Left hindlimb (tissue), 1 donor: ENCODE measurements around the gene ASPN.

Experiments
- DNase-seq: peaks from one replicate; pipeline ENCODE4 v3.0.0-alpha.2; 2018

Gene ASPN

DNA sequence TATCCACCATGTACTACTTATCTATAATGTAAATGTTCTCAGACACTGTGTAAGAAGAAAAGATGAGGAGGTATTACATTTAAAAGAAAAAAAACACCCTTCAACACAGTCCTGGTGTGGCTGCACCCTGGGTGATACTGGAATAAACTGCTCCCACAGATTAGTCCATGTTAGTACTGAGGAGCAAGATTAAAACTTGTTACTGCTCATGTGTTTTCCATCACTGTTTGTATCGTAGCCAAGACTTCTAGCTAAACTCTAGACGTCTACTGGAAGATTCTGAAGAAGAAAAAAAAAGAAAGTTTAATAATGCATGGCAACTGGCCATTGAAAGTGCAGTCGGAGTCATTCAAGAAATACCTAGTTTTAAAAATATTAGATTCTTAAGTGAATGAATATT, at the start of gene ASPN:
TSS of gene ASPN (minus strand) at position 178 of the 400 bp plus-strand sequence.
- peak; percentile 63 for DNase-seq

GRCh38 chr9:92530893-92531292, 48.6 kb upstream of the ASPN start:
- no peak for DNase-seq

GRCh38 chr9:92529124-92529523, 46.8 kb upstream of the ASPN start:
- no peak for DNase-seq

- no peak for DNase-seq
These were observed 46.2 kb upstream of the ASPN start for GRCh38 chr9:92528522-92528849.

DNA sequence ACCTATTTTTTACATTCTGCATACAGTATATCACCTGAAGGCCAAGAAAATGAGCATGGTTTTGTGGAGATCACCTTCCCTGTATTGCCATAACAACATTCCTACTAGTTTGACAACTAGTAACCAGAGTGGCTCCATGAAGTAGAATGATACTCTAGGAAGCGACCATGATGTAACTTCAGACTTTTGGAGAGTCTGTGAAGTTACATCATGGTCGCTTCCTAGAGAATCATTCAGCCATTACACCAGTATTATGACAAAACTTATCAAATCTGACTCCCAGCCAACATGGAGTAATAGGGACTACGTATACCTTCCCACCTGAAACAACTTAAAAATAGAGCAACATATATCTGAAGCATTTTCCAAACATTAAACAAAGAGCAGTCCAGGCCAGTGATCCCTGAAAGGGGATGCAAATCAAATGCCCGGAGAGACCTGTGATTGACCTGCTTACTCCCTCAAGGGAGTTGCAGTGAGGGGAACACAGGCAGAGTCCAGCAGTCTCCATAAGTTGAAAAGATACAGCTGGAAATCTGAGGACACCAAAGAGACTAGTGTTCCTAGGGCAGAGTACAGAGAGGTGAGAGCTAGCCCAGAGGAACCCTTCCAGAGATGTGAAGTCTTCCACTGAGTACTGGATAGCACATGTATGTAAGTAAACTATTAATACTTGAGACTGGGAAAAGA, 45.7 kb upstream of the ASPN start:
- no peak for DNase-seq

DNA sequence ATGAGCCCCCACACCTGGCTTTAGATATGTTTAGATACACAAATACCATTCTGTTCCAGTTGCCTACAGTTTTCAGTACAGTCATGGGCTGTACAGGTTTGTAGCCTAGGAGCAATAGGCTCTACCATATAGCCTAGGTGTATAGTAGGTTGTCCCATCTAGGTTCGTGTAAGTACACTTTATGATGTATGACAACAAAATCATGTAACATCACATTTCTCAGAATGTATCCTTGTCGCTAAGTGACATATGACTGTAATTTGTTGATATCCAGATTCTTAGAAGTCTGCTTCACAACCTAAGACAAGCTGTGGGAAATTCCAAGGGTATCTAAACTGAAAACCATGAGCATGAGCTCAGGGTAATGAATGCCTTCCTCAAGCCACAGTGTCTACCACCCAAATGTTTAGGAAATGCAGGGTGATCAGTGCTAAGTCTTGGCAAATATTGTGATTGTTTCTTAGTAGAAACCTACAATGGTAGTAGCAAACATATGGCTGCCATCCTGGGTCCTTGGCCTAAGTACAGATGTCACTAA, 45.1 kb upstream of the ASPN start:
- DNase-seq = no peak

GRCh38 chr9:92525306-92525705, 43.0 kb upstream of the ASPN start:
- DNase-seq = no peak

DNA sequence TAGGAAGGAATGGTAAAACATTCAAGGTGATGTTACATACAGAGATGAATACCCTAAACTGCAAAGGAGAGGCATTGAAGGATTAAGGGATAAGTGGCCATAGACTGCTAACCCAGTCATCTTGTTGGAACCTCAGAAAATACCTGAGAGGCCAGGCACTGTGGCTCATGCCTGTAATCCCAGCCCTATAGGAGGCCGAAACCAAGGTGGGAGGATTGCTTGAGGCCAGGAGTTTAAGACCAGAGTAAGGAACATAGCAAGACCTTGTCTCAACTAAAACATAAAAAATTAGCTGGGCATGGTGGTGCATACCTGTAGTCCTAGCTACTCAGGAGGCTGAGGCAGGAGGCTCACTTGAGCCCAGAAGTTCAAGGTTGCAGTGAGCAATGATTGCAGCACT, 42.6 kb upstream of the ASPN start:
- DNase-seq = no peak

GRCh38 chr9:92522983-92523970, 41.0 kb upstream of the ASPN start:
- no peak for DNase-seq

GRCh38 chr9:92520837-92521236, 38.5 kb upstream of the ASPN start:
- DNase-seq = no peak

DNA sequence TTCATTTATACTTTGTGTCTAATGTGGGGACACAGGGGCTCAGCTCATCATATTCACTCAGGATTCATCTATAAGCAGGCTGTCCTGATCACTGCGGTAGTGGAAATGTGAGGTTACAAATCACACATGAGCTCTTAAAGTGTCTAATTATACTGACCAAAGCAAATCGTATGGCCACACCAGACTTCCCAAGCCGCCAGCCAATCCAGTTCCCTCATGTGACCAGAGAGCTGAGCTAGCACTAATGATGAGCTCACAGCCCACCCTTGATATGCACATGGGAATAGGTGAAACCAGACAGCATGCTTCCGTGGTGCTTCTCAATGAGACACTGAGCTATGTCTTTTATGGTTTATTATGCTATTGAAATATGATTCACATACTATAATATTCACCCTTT, 35.9 kb upstream of the ASPN start:
- no peak for DNase-seq

GRCh38 chr9:92517046-92517445, 34.7 kb upstream of the ASPN start:
- DNase-seq = no peak

DNA sequence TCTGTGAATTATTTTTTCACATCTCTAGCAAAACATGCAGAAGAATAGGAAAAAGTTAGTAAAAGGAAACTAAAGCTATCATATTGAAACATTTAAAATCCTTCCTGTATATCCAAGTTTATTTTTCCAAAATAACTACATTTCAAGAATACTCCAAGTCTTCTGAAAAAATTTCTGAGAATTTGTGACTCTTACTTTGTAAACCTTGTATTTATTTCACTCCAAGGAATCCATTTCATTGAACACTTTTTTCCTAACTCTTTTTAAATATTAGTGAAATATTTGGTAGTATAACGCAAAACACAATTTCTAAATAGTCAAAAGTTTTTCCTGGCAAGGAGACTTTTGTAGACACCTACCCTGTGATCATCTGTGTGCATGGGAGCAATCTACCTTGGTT, 34.2 kb upstream of the ASPN start:
- no peak for DNase-seq

DNA sequence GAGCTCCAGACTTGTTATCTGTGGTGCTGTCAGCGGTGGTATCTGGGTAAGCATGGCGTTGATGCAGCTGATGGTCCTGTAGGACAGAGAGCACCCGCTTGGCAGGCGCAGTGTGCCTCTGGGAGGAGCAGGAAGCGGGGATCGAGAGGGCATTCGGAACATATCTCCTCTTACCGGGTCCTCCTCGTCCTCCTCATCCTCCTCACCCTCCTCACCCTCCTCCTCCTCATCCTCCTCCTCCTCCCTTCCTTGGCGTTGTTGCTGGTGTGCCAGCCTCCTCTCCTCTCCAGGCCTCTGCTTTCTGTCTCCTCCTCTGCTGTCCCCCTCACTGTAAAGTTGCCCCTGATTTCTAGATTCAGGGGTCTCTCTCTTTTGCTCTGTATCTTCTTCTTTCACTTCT, 32.3 kb upstream of the ASPN start:
- no peak for DNase-seq

GRCh38 chr9:92513349-92513748, 31.0 kb upstream of the ASPN start:
- no peak for DNase-seq

DNA sequence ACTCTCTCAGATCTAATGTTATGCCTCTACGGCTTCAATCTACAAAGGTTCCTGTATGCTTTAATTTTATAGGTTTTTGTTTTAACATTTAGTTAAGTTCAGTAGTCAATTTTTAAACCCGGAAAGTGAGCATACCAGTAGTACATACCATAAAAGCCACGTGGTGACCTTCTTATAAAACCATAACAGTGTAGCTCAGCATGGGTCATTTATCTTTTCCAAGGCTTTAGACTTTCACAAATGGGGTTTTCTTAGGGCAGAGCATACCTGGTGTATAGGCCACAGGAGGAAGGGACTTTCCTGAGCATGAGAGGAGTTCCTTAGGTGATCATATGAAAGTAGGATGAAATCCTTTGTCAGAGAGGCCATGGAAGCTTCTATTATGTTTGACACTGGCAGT, 30.3 kb upstream of the ASPN start:
- no peak for DNase-seq

DNA sequence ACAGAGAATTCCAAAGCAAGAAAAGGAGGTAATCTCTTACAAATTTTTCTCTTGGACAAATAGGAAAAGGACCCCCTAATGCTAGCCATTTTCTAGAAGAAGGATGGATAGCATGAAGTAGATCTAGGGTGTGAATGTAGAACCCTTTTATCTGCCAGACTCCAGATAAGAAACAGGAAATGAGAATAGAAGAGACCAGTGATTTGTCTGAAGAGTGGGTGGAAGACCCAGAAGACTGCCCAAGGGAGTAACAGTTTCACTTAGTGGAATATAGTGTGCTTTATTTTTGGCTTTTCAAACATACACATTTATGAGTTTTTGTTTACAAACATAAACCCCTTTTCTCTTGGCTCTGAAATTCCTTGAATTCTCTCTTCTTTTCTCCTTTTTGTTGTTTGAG, 28.4 kb upstream of the ASPN start:
- DNase-seq = no peak

DNA sequence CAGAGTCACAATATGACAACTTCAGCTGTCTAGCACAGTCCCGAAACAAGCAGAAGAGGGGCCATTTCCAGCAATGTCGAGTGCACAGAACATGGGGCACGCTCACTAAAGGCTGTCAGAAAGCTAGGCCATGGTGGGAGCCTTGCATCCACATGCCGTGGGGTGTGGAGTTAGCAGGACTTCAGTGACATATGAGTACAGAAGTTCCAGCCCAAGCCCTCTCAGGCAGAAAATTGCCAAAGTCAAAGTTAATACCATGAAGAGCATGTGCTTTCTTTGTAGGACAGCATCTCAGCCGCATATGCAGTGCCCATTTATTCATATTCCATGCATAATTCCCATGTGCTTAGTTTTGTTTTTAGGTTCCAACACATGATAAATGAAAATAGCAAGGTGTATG, 26.7 kb upstream of the ASPN start:
- DNase-seq = no peak

DNA sequence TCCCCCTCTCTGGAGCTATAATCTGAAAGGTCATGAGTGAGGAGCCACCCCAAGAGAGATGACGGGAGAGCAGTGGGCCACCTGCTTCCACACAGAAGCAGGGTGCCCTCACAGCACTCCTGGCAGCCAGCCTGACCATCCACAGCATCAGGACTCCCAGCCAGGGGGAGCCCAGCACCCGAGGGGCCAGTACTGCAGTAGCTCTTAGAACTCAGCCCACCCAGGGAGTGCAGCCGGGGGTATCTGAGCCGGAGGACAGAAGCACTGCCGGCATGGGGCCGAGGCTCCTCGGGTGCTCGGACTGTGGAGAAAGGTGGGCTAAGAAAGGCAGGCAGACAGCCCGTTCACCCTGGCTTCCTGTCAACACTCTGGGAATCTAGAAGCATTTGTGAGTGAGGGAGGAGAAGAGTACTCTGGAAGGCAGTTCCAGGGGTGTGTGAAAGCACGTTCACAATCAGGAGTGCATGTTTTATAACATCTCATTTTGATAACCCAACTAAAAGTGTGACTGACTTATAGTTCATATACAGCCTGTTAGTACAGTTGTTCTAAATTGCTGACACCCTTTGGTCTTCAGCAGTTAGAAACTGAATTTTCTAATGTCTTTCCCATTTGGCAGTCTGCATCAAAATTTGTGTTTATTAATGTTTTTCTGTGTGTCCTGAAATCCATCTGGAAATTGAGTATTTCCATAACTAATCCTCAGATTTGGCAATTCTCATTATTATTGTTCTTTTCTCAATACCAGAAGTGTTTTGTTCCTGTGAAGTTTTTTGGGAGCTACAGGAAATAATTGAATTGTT, 25.9 kb upstream of the ASPN start:
- DNase-seq = peak; percentile 50

- DNase-seq = no peak
These were observed 25.2 kb upstream of the ASPN start for GRCh38 chr9:92507496-92507895.

DNA sequence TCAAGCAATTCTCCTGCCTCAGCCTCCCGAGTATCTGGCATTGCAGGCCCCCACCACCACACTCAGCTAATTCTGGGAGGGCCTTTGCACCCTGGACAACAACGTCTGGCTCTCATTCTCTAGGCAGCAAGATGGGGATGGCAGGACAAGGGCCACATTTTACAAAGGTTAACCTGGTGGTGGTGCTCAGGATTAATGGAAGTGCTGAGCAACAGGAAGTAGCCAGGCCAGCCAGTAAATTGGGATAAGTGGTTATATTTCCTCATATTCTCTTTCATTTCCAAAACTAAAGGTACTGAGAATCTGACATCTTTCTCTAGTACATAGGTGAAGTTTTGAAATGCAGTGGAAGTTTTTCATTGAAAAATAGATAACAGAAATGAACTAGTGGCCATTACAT, 24.7 kb upstream of the ASPN start:
- no peak for DNase-seq

DNA sequence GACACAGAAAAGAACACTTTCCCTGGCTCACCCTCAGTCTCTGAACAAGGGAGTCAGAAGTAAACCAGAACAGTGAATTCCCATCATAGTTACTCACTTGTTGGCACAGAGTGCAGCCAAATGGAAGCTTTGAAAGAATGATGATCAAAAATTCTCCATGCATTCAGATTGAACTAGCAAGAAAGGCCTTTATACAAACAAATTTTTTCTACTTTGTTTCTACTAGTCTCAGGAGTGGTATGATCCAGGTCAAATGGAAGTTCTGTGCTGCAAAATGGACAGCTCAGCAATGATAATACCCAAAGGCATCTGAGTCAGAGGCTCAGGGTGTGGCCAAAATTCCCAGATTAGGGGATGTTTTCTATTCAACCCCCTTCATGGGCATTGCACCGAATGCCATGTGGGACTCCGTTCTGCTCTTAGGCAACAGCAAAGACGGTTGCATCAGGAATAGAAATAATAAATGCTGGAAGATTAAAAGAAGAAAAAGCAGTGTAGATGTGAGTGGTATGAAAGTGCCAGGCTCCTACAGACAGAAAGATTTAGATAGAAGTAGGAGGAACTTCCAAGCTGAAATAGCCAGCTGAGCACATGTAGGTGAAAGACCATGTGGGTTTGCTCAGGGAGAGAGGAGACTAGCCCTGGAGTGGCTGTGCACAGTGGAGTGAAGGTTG, 24.0 kb upstream of the ASPN start:
- DNase-seq = peak; percentile 46

- DNase-seq = no peak
These were observed 22.6 kb upstream of the ASPN start for GRCh38 chr9:92504881-92505280.
